K562 (cell line): Measurements from ENCODE around the gene ENDOV. TPM values are rescaled to one million over a fixed set of nuclear protein-coding genes. Genes with fewer than 3 reads are reported as not detected.

Experiments
- ATAC-seq: fragments of 200-7000 bp; cut with Tn5 transposase; 3 replicates; pipeline ENCODE4 v1.9.1; 2020; ENCODE audit warnings: moderate library complexity
- BruUV-seq: library from RNA; stranded (reverse); fragments of 400-500 nt; replicated peaks from 2 replicates; lab custom pipeline; 2021; lab: Mats Ljungman, UMichigan
- CTCF ChIA-PET: fragments of 300-600 bp; formaldehyde crosslinking; extraction: SDS; loops from one replicate; lab custom pipeline; 2021; ENCODE audit warnings: low intra/inter-chr PET ratio; lab: Yijun Ruan, JAX
- POLR2A ChIA-PET: fragments of 300-600, 350-650 bp; sonication (Branson Sonifier 250); formaldehyde crosslinking; extraction: SDS; loops from one replicate; lab custom pipeline; 2021; ENCODE audit warnings: antibody characterized with exemption, inconsistent platforms; lab: Yijun Ruan, JAX
- DNase-seq, 4 experiments: peaks; one replicate each; pipeline versions ENCODE4 v3.0.0 to v3.0.0-alpha.2; 2011 to 2018; ENCODE audit warnings: low spot score in 3 of 4, mixed read lengths in 3 of 4; ENCODE audit errors: extremely low read depth in 1 of 4
- FAIRE-seq: peaks from 2 replicates; lab custom pipeline; 2011; peaks lifted over from hg19 to GRCh38; lab: Jason Lieb, UNC
- H2AFZ ChIP-seq: 2 replicates; pipeline ENCODE4 v1.6.0; 2011; ENCODE audit warnings: low read depth, low read length, control low read depth, inconsistent platforms
- H3K27ac ChIP-seq: fragments of 200-600 bp; 3 replicates; pipeline ENCODE4 v1.8.0; 2011; ENCODE audit warnings: low read depth, mild to moderate bottlenecking, control low read depth, inconsistent platforms, low read length, moderate library complexity, mixed read lengths; ENCODE audit errors: extremely low read depth
- H3K27me3 ChIP-seq, 2 experiments: fragments of 300-600 bp in 1 of 2; 2 replicates in 1 of 2; 3 replicates in 1 of 2; pipeline versions ENCODE4 v1.6.0 to v1.8.0; 2011; ENCODE audit warnings: inconsistent platforms in 2 of 2, low read length in 2 of 2, mild to moderate bottlenecking in 1 of 2, mixed read lengths in 1 of 2, moderate library complexity in 1 of 2; ENCODE audit not compliant: control insufficient read depth in 2 of 2, insufficient read depth in 2 of 2
- H3K36me3 ChIP-seq: fragments of 300-600 bp; 3 replicates; pipeline ENCODE4 v1.8.0; 2011; ENCODE audit warnings: mild to moderate bottlenecking, low read length, inconsistent platforms; ENCODE audit not compliant: control insufficient read depth, insufficient read depth
- H3K4me1 ChIP-seq, 2 experiments: fragments of 200-600 bp in 1 of 2; replicated peaks in 1 of 2; 2 replicates in 1 of 2; 3 replicates in 1 of 2; pipeline versions ENCODE4 v1.5.1 to v1.8.0; 2011; ENCODE audit warnings: inconsistent platforms in 2 of 2, low read length in 2 of 2, mild to moderate bottlenecking in 1 of 2, mixed read lengths in 1 of 2, moderate library complexity in 1 of 2; ENCODE audit not compliant: control insufficient read depth in 2 of 2, insufficient read depth in 2 of 2
- H3K4me2 ChIP-seq: 2 replicates; pipeline ENCODE4 v1.6.1; 2011; ENCODE audit warnings: low read length, control low read depth, inconsistent platforms, mixed read lengths; ENCODE audit not compliant: insufficient read depth
- H3K4me3 ChIP-seq: fragments of 200-600 bp; sonication (generic), shearing (Covaris generic); 2 replicates; pipeline ENCODE4 v1.5.1; 2016; ENCODE audit warnings: control low read depth, inconsistent platforms
- H3K79me2 ChIP-seq: fragments of 200-600 bp; 3 replicates; pipeline ENCODE4 v1.8.0; 2011; ENCODE audit warnings: low read length, inconsistent platforms; ENCODE audit not compliant: control insufficient read depth, insufficient read depth
- H3K9ac ChIP-seq, 2 experiments: 2 replicates each; pipeline versions ENCODE4 v1.6.0 to v1.6.1; 2011; ENCODE audit warnings: low read depth in 2 of 2, low read length in 2 of 2, control low read depth in 1 of 2, inconsistent platforms in 1 of 2, mild to moderate bottlenecking in 1 of 2, mixed read lengths in 1 of 2; ENCODE audit not compliant: insufficient read depth in 1 of 2
- H3K9me1 ChIP-seq: one replicate; pipeline ENCODE4 v1.6.0; 2011; ENCODE audit warnings: inconsistent platforms, mild to moderate bottlenecking, low read length, moderate library complexity; ENCODE audit not compliant: control insufficient read depth, insufficient read depth
- H3K9me3 ChIP-seq: replicated peaks from 2 replicates; pipeline ENCODE4 v1.5.1; 2011; ENCODE audit warnings: low read depth, low read length, inconsistent platforms; ENCODE audit not compliant: control insufficient read depth, insufficient read depth
- H4K20me1 ChIP-seq: replicated peaks from 2 replicates; pipeline ENCODE4 v1.6.1; 2011; ENCODE audit warnings: low read length, inconsistent platforms, mixed read lengths; ENCODE audit not compliant: control insufficient read depth, insufficient read depth
- ELF4 ChIP-seq: fragments of 450-650 bp; formaldehyde crosslinking; IDR thresholded peaks from 2 replicates; pipeline ENCODE4 v1.4.0; 2022; ENCODE audit warnings: missing genetic modification characterization
- NR2C1 ChIP-seq, 2 experiments: fragments of 450-650 bp; IDR thresholded peaks; 2 replicates each; pipeline ENCODE4 v1.6.1; 2017; ENCODE audit warnings: mild to moderate bottlenecking in 2 of 2, antibody characterized with exemption in 1 of 2, inconsistent platforms in 1 of 2, missing compliant biosample characterization in 1 of 2, missing genetic modification characterization in 1 of 2
- PTRF ChIP-seq: fragments of 450-650 bp; IDR thresholded peaks from 2 replicates; pipeline ENCODE4 v1.6.1; 2016; ENCODE audit warnings: mild to moderate bottlenecking, missing genetic modification characterization, missing compliant biosample characterization
- ZNF586 ChIP-seq: fragments of 450-650 bp; formaldehyde crosslinking; conservative IDR thresholded peaks from 2 replicates; pipeline ENCODE4 v1.4.0; 2020; ENCODE audit warnings: mild to moderate bottlenecking, moderate library complexity
- WGBS: fragments of 100-300 bp; shearing (Covaris generic); methylation state at CpG from one replicate; pipeline ENCODE4 v1.1.6; 2016; ENCODE audit warnings: low coverage, mixed read lengths; ENCODE audit not compliant: insufficient coverage; ENCODE audit errors: missing lambda C conversion rate; 5-methylcytosine and 5-hydroxymethylcytosine counted together
- in situ Hi-C: fragments of 300-500 bp; cut with MboI; formaldehyde crosslinking; loops from 4 replicates; pipeline ENCODE4 v1.15.0; 2018; ENCODE audit warnings: inconsistent platforms, mixed read lengths
- intact Hi-C: fragments of 100-400 bp; cut with micrococcal nuclease; formaldehyde crosslinking; loops from 2 replicates; pipeline ENCODE4 v1.14.2; 2022
- polyA plus RNA-seq, 8 experiments: library from polyadenylated mRNA; depleted of rRNA in 4 of 8; stranded (reverse) in 5 of 8; unstranded in 3 of 8; fragments of >200 nt; fragmentation: Nextera tagmentation in 2 of 8; fragmentation: Illumina TruSeq in 1 of 8; extraction: Ambion mirVana in 2 of 8; extraction: Trizol in 1 of 8; gene quantifications; 2 replicates each; pipeline versions ENCODE4 v1.2.1 to v1.2.3, GENCODE V29; 2011 to 2014; ENCODE audit warnings: inconsistent platforms in 1 of 8, missing spikeins in 1 of 8
- total RNA-seq, 7 experiments: library from RNA; depleted of rRNA in 6 of 7; stranded (reverse); fragments of >200 nt in 6 of 7; fragmentation: Illumina TruSeq in 2 of 7; extraction: Trizol in 2 of 7; gene quantifications; 2 replicates each; pipeline versions ENCODE4 v1.2.1 to v1.2.3, GENCODE V29; 2011 to 2021; ENCODE audit warnings: low replicate concordance in 1 of 7

The ENDOV gene
- total and polyA plus RNA-seq, 9 of the 15 experiments (the other 6 are each of a cell fraction or from before 2014, with no cell fraction given), result 1.2 to 8.2 (median 3.7) TPM

DNA sequence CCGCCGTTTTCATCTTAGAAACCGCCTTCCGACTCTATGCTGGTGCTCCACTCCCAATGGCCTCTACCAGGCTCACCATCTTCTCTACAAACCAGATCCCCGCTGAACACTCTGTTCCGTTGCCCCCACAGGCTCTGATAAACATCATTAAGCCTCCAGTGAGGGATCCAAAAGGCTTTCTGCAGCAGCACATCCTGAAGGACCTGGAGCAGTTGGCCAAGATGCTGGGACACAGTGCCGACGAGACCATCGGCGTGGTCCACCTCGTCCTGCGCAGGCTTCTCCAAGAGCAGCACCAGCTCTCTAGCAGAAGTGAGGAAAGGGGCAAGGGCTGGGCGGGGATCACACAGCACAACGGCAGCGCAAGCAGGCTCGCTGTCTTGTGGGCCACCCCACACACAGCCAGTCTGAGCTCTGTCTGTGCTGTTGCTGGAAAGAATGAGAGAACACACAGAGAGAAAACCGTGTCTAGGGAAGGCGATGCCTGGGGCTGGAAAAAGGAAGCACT lies 33.5 kb upstream of the ENDOV start:
- CTCF ChIA-PET, result no interaction called here
- no peaks in the 10 kb centered on the region for H3K4me1 ChIP-seq
- no peaks in the 10 kb centered on the region for H4K20me1 ChIP-seq
- no peaks in the 10 kb centered on the region for H3K27me3 ChIP-seq
- H3K9ac ChIP-seq, result peak overlapping the region in 1 of 2 experiments; percentile 24; a peak in 1 of 4 replicates
- POLR2A ChIA-PET, result no interaction called here
- no TSS peak for BruUV-seq
- no peak overlapping the region for H2AFZ ChIP-seq
- no peak for FAIRE-seq
- in situ Hi-C loops, result no loop called here
- WGBS, result 84% methylated on average over 18 of the region's 18 CpGs
- peaks cover 67% of the 10 kb centered on the region; the same call in 2 of the 3 replicates for H3K36me3 ChIP-seq
- no peaks in the 10 kb centered on the region for H3K9me3 ChIP-seq
- no peaks in the 10 kb centered on the region for H3K79me2 ChIP-seq
- intact Hi-C loops, result no loop called here
- TF ChIP-seq ELF4 (CRISPR knock-in tag), result no peak
- TF ChIP-seq NR2C1 (IDR thresholded peaks at IDR 0.05), result no peak
- TF ChIP-seq NR2C1 (tag; IDR thresholded peaks at IDR 0.05), result no peak
- no peak for TF ChIP-seq PTRF (tag)
- TF ChIP-seq, all 486 proteins: peak for 0
- H3K4me3 ChIP-seq, result no peak overlapping the region
- H3K4me2 ChIP-seq, result no peak overlapping the region
- H3K27ac ChIP-seq, result no peak overlapping the region
- DNase-seq (no peak), ATAC-seq (no peak)
- no peaks in the 10 kb centered on the region for H3K9me1 ChIP-seq

DNA sequence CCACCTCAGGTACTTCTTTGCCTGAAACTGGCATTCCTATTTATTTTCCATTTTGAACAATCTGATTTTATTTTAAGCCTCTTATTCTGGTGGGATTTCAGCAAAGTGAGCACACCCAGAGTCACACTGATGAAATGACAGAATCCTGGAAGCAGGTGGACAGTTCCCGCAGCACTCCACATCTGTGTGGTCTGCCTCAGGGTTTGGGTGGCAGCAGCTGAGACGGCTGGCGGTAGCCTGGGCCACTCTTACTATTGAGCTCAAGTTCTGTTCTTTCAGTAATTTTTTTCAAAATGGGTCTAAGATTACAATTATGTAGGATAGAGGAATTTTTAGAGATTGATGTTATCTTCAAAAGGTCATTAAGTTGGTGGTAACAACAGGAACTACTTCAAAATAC lies 32.5 kb upstream of the ENDOV start:
- CTCF ChIA-PET, result no interaction called here

More for the DNA sequence above, 32.5 kb upstream of the ENDOV start:
- TF ChIP-seq ZNF586 (CRISPR knock-in tag), result no peak
- H2AFZ ChIP-seq, result no peak overlapping the region
- no peaks in the 10 kb centered on the region for H3K9me1 ChIP-seq
- H3K79me2 ChIP-seq, result no peaks in the 10 kb centered on the region
- 93% methylated on average over 3 of the region's 3 CpGs for WGBS
- H3K9ac ChIP-seq, result no peak overlapping the region
- DNase-seq, result no peak
- H3K4me1 ChIP-seq, result no peaks in the 10 kb centered on the region
- H3K4me2 ChIP-seq, result no peak overlapping the region
- no peaks in the 10 kb centered on the region for H3K9me3 ChIP-seq
- no peaks in the 10 kb centered on the region for H3K27me3 ChIP-seq
- no peak for ATAC-seq
- no TSS peak for BruUV-seq
- H3K36me3 ChIP-seq, result peaks cover 67% of the 10 kb centered on the region; the same call in 2 of the 3 replicates
- intact Hi-C loops, result no loop called here
- no peaks in the 10 kb centered on the region for H4K20me1 ChIP-seq
- no peak for FAIRE-seq
- H3K4me3 ChIP-seq, result no peak overlapping the region
- in situ Hi-C loops, result no loop called here
- no peak overlapping the region for H3K27ac ChIP-seq
- POLR2A ChIA-PET, result interaction anchor here (1.3 kb wide), 1 partner anchor 14 kb away, joined by 3 read pairs; no protein-coding TSS in a partner anchor
